Caco-2 (cell line): ENCODE results near the gene DLG4. TPM values are rescaled to one million over a fixed set of nuclear protein-coding genes. Genes with fewer than 3 reads are reported as not detected.

Experiments used
- BruUV-seq: library from RNA; stranded (reverse); fragments of 400-500 nt; replicated peaks from 2 replicates; lab custom pipeline; 2021; lab: Mats Ljungman, UMichigan
- CTCF ChIA-PET: fragments of 300-600 bp; sonication (Branson Sonifier 250); formaldehyde crosslinking; loops from one replicate; lab custom pipeline; 2022; ENCODE audit warnings: antibody characterized with exemption; lab: Charles Lee
- POLR2A ChIA-PET: fragments of 300-600 bp; sonication (Branson Sonifier 250); formaldehyde crosslinking; loops from one replicate; lab custom pipeline; 2022; ENCODE audit warnings: antibody characterized with exemption; lab: Charles Lee
- DNase-seq, 2 experiments: peaks; one replicate each; pipeline versions ENCODE4 v3.0.0 to v3.0.0-alpha.2; 2020 to 2022
- H3K27me3 ChIP-seq: replicated peaks from 2 replicates; pipeline ENCODE4 v1.6.0; 2011; ENCODE audit warnings: low read length; ENCODE audit not compliant: control insufficient read depth, insufficient read depth
- H3K36me3 ChIP-seq: 2 replicates; pipeline ENCODE4 v1.5.1; 2011; ENCODE audit warnings: low read length; ENCODE audit not compliant: control insufficient read depth, insufficient read depth
- H3K4me1 ChIP-seq: fragments of 250-450 bp; sonication (Bioruptor Pico); 2 replicates; pipeline ENCODE4 v1.5.1; 2020; ENCODE audit warnings: mild to moderate bottlenecking
- H3K4me3 ChIP-seq: 2 replicates; pipeline ENCODE4 v1.5.1; 2011; ENCODE audit warnings: low read depth, mild to moderate bottlenecking, control low read depth, low read length
- H3K9me3 ChIP-seq: fragments of 250-450 bp; sonication (Bioruptor Pico); 2 replicates; pipeline ENCODE4 v1.5.1; 2020; ENCODE audit warnings: mild to moderate bottlenecking, moderate library complexity
- H3K27ac Mint-ChIP-seq: one replicate; pipeline ENCODE4 v1.8.0; 2022; ENCODE audit warnings: mixed read lengths; ENCODE audit not compliant: unreplicated experiment
- H3K27me3 Mint-ChIP-seq: one replicate; pipeline ENCODE4 v1.8.0; 2022; ENCODE audit warnings: mixed read lengths; ENCODE audit not compliant: insufficient read depth, unreplicated experiment
- H3K36me3 Mint-ChIP-seq: one replicate; pipeline ENCODE4 v1.8.0; 2022; ENCODE audit warnings: mild to moderate bottlenecking, mixed read lengths; ENCODE audit not compliant: insufficient read depth, unreplicated experiment
- H3K4me1 Mint-ChIP-seq: one replicate; pipeline ENCODE4 v1.8.0; 2022; ENCODE audit warnings: low read depth, mixed read lengths; ENCODE audit not compliant: unreplicated experiment
- H3K4me3 Mint-ChIP-seq: one replicate; pipeline ENCODE4 v1.8.0; 2022; ENCODE audit warnings: mild to moderate bottlenecking, moderate library complexity, mixed read lengths; ENCODE audit not compliant: unreplicated experiment
- H3K9me3 Mint-ChIP-seq: one replicate; pipeline ENCODE4 v1.8.0; 2022; ENCODE audit warnings: mixed read lengths; ENCODE audit not compliant: unreplicated experiment
- intact Hi-C: fragments of 100-400 bp; cut with micrococcal nuclease; formaldehyde crosslinking; loops from one replicate; pipeline ENCODE4 v1.10.0; 2022; ENCODE audit not compliant: unreplicated experiment
- microRNA-seq: library from miRNA; unstranded; fragments of <30 nt; microRNA quantifications from one replicate; pipeline ENCODE4 v1.2.0, GENCODE V29; 2022
- total RNA-seq: library from RNA; stranded (reverse); gene quantifications from 2 replicates; pipeline ENCODE4 v1.2.3, GENCODE V29; 2022
- TF ChIP-seq, protein P1 (sequence below), 2 experiments: fragments of 200-600 bp in 1 of 2; IDR thresholded peaks; 1 replicate in 1 of 2; 2 replicates in 1 of 2; pipeline versions ENCODE4 v1.5.1 to v1.8.0; 2011 to 2022; ENCODE audit warnings: antibody characterized with exemption in 1 of 2, control low read depth in 1 of 2, inconsistent platforms in 1 of 2, low read depth in 1 of 2, low read length in 1 of 2, mild to moderate bottlenecking in 1 of 2, moderate library complexity in 1 of 2; ENCODE audit not compliant: insufficient read depth in 1 of 2, severe bottlenecking in 1 of 2, unreplicated experiment in 1 of 2

Gene DLG4
- total RNA-seq, 1 experiment from 2014 or later = 0.98 TPM

GRCh38 chr17:7139400-7139799 lies 80.2 kb downstream of the DLG4 start:
- intact Hi-C loops = no loop called here
- TF ChIP-seq, protein P1, sequence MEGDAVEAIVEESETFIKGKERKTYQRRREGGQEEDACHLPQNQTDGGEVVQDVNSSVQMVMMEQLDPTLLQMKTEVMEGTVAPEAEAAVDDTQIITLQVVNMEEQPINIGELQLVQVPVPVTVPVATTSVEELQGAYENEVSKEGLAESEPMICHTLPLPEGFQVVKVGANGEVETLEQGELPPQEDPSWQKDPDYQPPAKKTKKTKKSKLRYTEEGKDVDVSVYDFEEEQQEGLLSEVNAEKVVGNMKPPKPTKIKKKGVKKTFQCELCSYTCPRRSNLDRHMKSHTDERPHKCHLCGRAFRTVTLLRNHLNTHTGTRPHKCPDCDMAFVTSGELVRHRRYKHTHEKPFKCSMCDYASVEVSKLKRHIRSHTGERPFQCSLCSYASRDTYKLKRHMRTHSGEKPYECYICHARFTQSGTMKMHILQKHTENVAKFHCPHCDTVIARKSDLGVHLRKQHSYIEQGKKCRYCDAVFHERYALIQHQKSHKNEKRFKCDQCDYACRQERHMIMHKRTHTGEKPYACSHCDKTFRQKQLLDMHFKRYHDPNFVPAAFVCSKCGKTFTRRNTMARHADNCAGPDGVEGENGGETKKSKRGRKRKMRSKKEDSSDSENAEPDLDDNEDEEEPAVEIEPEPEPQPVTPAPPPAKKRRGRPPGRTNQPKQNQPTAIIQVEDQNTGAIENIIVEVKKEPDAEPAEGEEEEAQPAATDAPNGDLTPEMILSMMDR (IDR thresholded peaks at IDR 0.05; ENCODE audit: insufficient read depth in 1 of 2, low read depth in 1 of 2, low read length in 1 of 2, severe bottlenecking in 1 of 2, unreplicated experiment in 1 of 2) = no peak
- H3K4me1 ChIP-seq = peaks cover 8% of the 10 kb centered on the region
- ChIA-PET POLR2A (no interaction called here), CTCF (interaction anchor here (0.8 to 1.2 kb wide), 3 partner anchors 25 to 94 kb away, joined by 4 to 6 read pairs (median 4); partner anchors contain the start of gene ASGR2)
- no peak overlapping the region for H3K4me3 Mint-ChIP-seq
- H3K9me3 Mint-ChIP-seq = no peaks in the 10 kb centered on the region
- BruUV-seq = no TSS peak
- H3K27ac Mint-ChIP-seq = no peak overlapping the region
- DNase-seq = no peak
- no peaks in the 10 kb centered on the region for H3K27me3 ChIP-seq
- no peaks in the 10 kb centered on the region for H3K36me3 ChIP-seq
- H3K4me3 ChIP-seq = no peak overlapping the region
- peaks cover 15% of the 10 kb centered on the region for H3K4me1 Mint-ChIP-seq
- no peaks in the 10 kb centered on the region for H3K27me3 Mint-ChIP-seq
- H3K9me3 ChIP-seq = no peaks in the 10 kb centered on the region
- H3K36me3 Mint-ChIP-seq = peaks cover 13% of the 10 kb centered on the region

GRCh38 chr17:7138800-7139381 lies 80.7 kb downstream of the DLG4 start:
- H3K36me3 ChIP-seq = no peaks in the 10 kb centered on the region
- TF ChIP-seq, protein P1 (IDR thresholded peaks at IDR 0.05; ENCODE audit: insufficient read depth in 1 of 2, low read depth in 1 of 2, low read length in 1 of 2, severe bottlenecking in 1 of 2, unreplicated experiment in 1 of 2) = no peak
- no peak overlapping the region for H3K4me3 Mint-ChIP-seq
- ChIA-PET CTCF (interaction anchor here (0.8 to 1.2 kb wide), 2 partner anchors 83 to 93 kb away, joined by 4 to 6 read pairs; no protein-coding TSS in a partner anchor), POLR2A (no interaction called here)
- BruUV-seq = no TSS peak
- no peaks in the 10 kb centered on the region for H3K9me3 Mint-ChIP-seq
- intact Hi-C loops = no loop called here
- H3K36me3 Mint-ChIP-seq = peaks cover 13% of the 10 kb centered on the region
- H3K27ac Mint-ChIP-seq = no peak overlapping the region
- peaks cover 8% of the 10 kb centered on the region for H3K4me1 ChIP-seq
- no peaks in the 10 kb centered on the region for H3K27me3 Mint-ChIP-seq
- no peaks in the 10 kb centered on the region for H3K27me3 ChIP-seq
- no peak overlapping the region for H3K4me3 ChIP-seq
- DNase-seq = no peak
- peaks cover 15% of the 10 kb centered on the region for H3K4me1 Mint-ChIP-seq
- H3K9me3 ChIP-seq = no peaks in the 10 kb centered on the region

DNA sequence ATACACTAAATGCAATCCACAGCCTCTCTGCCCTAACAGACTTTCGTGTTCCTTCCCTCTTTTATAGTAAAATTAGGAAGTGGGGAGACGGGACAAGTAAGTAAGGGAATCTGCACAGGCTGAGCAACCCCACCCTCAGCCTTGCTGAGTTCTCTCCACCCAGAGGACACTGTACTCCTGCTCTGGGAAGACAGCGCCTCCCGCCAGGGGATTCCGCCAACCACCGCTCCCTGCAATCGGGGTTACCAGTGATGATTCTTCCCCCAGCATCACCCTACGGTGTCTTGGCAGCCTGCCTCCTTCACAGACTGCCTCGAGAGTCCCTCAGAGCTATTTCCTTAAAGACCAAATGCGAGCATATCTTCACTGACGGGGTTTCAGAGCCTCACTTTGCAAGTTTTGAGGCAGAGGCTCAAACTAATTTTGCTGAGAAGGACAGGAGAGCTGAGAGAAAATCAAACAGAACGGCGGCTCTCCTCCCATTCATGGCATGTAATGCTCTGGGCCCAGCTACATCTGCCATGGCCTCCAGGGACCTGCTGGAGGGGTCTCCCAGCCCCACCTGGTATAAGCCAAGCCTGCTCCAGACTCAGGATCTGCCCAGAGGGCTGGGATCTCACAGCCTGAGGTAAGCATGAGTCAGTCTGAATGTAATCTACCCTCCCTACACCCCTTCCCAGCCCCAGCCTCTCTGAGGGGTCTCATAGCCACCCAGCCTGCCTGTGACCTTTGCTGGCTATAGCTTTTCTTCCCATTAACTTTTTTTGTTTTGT lies 82.3 kb downstream of the DLG4 start:
- no peaks in the 10 kb centered on the region for H3K36me3 ChIP-seq
- intact Hi-C loops = no loop called here
- no peak overlapping the region for H3K4me3 ChIP-seq
- Mint-ChIP-seq H3K36me3 (peaks cover 13% of the 10 kb centered on the region), H3K4me3 (no peak overlapping the region), H3K9me3 (no peaks in the 10 kb centered on the region), H3K4me1 (peaks cover 14% of the 10 kb centered on the region), H3K27ac (no peak overlapping the region), H3K27me3 (no peaks in the 10 kb centered on the region)
- H3K9me3 ChIP-seq = no peaks in the 10 kb centered on the region
- no TSS peak for BruUV-seq
- ChIA-PET CTCF (interaction anchor here (3.0 kb wide), 1 partner anchor 92 kb away, joined by 16 read pairs; no protein-coding TSS in a partner anchor), POLR2A (no interaction called here)
- peaks cover 8% of the 10 kb centered on the region for H3K4me1 ChIP-seq
- no peaks in the 10 kb centered on the region for H3K27me3 ChIP-seq
- DNase-seq = no peak
- TF ChIP-seq, protein P1 (IDR thresholded peaks at IDR 0.05; ENCODE audit: insufficient read depth in 1 of 2, low read depth in 1 of 2, low read length in 1 of 2, severe bottlenecking in 1 of 2, unreplicated experiment in 1 of 2) = no peak

Small RNAs within 50 kb of the gene (microRNA-seq; reads per million reads assigned to microRNA genes)
- 1,367 reads per million, percentile 90 among the genes with 10 or more reads in this experiment for gene MIR324

Other genes with a start within 250 kb of the DLG4 start
- gene ALOX12, start 223.8 kb downstream of the DLG4 start, total RNA-seq = not detected in 2 replicates
- 61.9 and 63.0 TPM in 2 replicates for gene RNASEK, start 207.2 kb downstream of the DLG4 start, total RNA-seq
- not detected in 2 replicates for gene BCL6B, start 196.8 kb downstream of the DLG4 start, total RNA-seq
- 7.1 and 8.7 TPM in 2 replicates for gene SLC16A13, start 183.8 kb downstream of the DLG4 start, total RNA-seq
- gene SLC16A11, start 175.7 kb downstream of the DLG4 start, total RNA-seq = 0.35 and 0.43 TPM in 2 replicates
- not detected in 2 replicates for gene CLEC10A, start 139.6 kb downstream of the DLG4 start, total RNA-seq
- gene ASGR2, start 105.0 kb downstream of the DLG4 start, total RNA-seq = 12.8 and 14.3 TPM in 2 replicates
- 8.3 and 9.2 TPM in 2 replicates for gene ASGR1, start 40.5 kb downstream of the DLG4 start, total RNA-seq
- 133 and 164 TPM in 2 replicates for gene ACADVL, start 102 bp upstream of the DLG4 start, total RNA-seq
- 38.3 and 41.3 TPM in 2 replicates for gene DVL2, start 14.7 kb upstream of the DLG4 start, total RNA-seq
- 20.5 and 20.6 TPM in 2 replicates for gene PHF23, start 19.6 kb upstream of the DLG4 start, total RNA-seq
- gene GABARAP, start 22.6 kb upstream of the DLG4 start, total RNA-seq = 129 and 140 TPM in 2 replicates
- 68.6 and 71.1 TPM in 2 replicates for gene CTDNEP1, start 31.9 kb upstream of the DLG4 start, total RNA-seq
- gene ELP5, start 32.4 kb upstream of the DLG4 start, total RNA-seq = 43.2 and 43.3 TPM in 2 replicates
- 111 and 115 TPM in 2 replicates for gene CLDN7, start 42.6 kb upstream of the DLG4 start, total RNA-seq
- gene SLC2A4, start 61.9 kb upstream of the DLG4 start, total RNA-seq = 0.35 and 0.88 TPM in 2 replicates
- gene YBX2, start 74.8 kb upstream of the DLG4 start, total RNA-seq = 21.1 and 27.6 TPM in 2 replicates
- 345 and 388 TPM in 2 replicates for gene EIF5A, start 87.8 kb upstream of the DLG4 start, total RNA-seq
- 36.0 and 39.2 TPM in 2 replicates for gene GPS2, start 95.5 kb upstream of the DLG4 start, total RNA-seq
- 29.5 and 31.1 TPM in 2 replicates for gene NEURL4, start 109.5 kb upstream of the DLG4 start, total RNA-seq
- gene ACAP1, start 116.7 kb upstream of the DLG4 start, total RNA-seq = 1.6 TPM in 1 of 2 replicates, not detected in the other
- 5.1 and 5.4 TPM in 2 replicates for gene KCTD11, start 132.3 kb upstream of the DLG4 start, total RNA-seq
- gene TMEM95, start 135.3 kb upstream of the DLG4 start, total RNA-seq = not detected in 2 replicates
- 6.1 and 6.4 TPM in 2 replicates for gene TNK1, start 161.3 kb upstream of the DLG4 start, total RNA-seq
- 12.7 and 14.5 TPM in 2 replicates for gene PLSCR3, start 174.7 kb upstream of the DLG4 start, total RNA-seq
- 40.2 and 41.3 TPM in 2 replicates for gene TMEM256, start 184.3 kb upstream of the DLG4 start, total RNA-seq
- 12.6 and 16.1 TPM in 2 replicates for gene NLGN2, start 188.0 kb upstream of the DLG4 start, total RNA-seq
- gene SPEM1, start 200.5 kb upstream of the DLG4 start, total RNA-seq = 0.52 TPM in 1 of 2 replicates, not detected in the other
- not detected in 2 replicates for gene SPEM2, start 205.8 kb upstream of the DLG4 start, total RNA-seq
- not detected in 2 replicates for gene SPEM3, start 209.0 kb upstream of the DLG4 start, total RNA-seq
- 2.9 and 3.7 TPM in 2 replicates for gene TMEM102, start 215.6 kb upstream of the DLG4 start, total RNA-seq
- 0.91 and 1.3 TPM in 2 replicates for gene FGF11, start 219.7 kb upstream of the DLG4 start, total RNA-seq
- 1.7 and 2.6 TPM in 2 replicates for gene CHRNB1, start 225.2 kb upstream of the DLG4 start, total RNA-seq